T follicular helper cell (primary cell): ENCODE results near the gene DROSHA.
"Not testable (repeated sequence)": the region's sequence is repeated elsewhere in the genome, so short reads cannot be mapped to it uniquely, and the experiment has no call there.

Experiments used
- DNase-seq: peaks from one replicate; pipeline ENCODE4 v3.0.0-alpha.2; 2020; ENCODE audit warnings: low read depth

Gene DROSHA

DNA sequence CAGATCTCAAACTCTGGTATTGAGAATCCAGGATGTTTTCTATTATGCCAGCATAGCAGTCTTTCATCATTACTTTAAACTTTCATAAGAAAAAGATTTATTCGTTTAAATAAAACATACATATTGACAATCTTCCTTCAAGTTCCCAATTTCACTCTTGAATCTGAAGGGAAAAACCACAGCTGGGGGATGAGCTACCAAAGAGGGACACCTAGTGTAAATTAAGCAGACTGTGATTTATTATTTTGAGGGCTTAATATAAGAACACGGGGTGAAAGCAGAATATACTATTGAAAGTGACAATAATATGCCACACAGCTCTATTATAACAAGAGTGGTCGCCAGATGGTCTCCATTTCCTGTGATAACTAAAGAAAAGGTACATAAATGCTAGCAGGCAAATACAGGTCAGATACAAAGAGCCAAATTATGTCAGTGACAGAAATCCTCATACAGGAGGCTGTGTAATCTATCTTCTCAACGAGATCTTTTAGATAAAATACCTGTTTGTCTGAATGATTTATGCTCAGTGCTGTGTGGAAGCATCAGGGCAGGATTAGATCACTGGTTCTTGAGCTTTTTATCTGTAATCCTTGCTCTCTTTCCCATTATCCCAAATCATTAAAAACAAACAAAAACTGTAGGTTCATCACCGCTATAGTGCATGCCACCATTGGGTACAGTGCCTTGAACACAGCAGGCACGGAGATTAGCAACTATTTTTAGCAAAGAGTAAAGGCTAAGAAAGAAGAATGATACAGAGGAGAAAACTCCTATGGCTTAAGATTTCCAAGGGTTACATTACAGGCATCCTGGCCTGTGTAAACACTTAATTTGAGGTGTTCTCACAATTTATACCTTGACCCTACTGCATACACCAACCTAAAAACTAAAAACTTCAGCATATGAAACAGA is 116.6 kb downstream of the DROSHA start:
- no peak for DNase-seq

GRCh38 chr5:31413030-31413812 is 118.7 kb downstream of the DROSHA start:
- no peak for DNase-seq

GRCh38 chr5:31412324-31412723 is 119.6 kb downstream of the DROSHA start:
- no peak for DNase-seq

DNA sequence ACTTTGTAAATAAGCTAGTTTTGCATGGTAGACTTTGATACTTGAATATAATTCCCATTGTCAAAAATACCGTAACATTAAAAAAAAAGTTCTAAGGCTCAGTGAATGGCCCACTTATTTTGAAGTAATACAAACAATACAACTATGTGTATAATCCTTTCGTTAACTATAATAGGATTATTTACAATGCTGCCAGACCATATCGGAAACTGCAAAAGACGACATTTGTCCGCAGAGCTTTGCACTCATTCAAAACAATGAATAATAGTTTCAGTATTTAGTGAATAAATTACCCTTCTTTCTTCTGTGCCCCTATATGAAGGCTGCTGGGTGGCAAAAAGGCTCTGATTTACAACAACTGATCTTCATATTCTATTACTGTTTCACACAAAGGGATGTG is 121.8 kb downstream of the DROSHA start:
- DNase-seq = no peak

GRCh38 chr5:31408814-31409213 is 123.1 kb downstream of the DROSHA start:
- no peak for DNase-seq

- no peak for DNase-seq
These were observed 123.8 kb downstream of the DROSHA start for GRCh38 chr5:31407921-31408693.

GRCh38 chr5:31404325-31404724 is 127.6 kb downstream of the DROSHA start:
- DNase-seq = no peak

- no peak for DNase-seq
These were observed 130.2 kb downstream of the DROSHA start for GRCh38 chr5:31401691-31402090.

DNA sequence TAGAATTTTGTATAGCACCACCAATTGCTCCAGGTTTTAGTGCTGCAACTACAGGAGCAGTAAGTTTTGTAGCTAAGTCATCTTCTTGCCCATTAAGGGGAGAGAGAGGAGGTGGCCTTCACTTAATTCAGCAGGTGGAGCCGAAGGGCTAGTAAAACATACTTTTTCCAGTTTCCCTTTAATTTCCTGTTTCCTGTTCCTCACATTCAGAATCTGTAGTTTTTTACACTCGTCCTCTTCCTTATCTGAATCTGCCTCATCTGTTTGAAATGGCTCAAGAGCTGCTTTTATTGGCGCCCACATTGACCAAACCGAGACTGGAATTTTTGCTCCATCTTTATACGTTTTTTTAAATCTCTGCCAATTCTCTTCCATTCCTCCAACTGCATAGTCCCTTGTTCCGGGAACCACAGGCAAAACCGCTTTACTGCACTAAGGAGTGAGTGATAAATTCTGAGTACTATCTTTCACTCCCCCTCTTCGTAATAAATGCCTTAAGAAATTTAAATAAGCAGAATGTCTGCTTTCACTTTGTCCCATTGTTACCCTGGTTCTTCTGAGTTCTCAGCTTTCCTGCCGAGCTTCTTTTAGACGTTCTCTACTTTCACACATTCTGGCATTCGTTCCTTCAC is 133.9 kb downstream of the DROSHA start:
- DNase-seq = no peak

- DNase-seq = no peak
These were observed 135.1 kb downstream of the DROSHA start for GRCh38 chr5:31396611-31397295.

DNA sequence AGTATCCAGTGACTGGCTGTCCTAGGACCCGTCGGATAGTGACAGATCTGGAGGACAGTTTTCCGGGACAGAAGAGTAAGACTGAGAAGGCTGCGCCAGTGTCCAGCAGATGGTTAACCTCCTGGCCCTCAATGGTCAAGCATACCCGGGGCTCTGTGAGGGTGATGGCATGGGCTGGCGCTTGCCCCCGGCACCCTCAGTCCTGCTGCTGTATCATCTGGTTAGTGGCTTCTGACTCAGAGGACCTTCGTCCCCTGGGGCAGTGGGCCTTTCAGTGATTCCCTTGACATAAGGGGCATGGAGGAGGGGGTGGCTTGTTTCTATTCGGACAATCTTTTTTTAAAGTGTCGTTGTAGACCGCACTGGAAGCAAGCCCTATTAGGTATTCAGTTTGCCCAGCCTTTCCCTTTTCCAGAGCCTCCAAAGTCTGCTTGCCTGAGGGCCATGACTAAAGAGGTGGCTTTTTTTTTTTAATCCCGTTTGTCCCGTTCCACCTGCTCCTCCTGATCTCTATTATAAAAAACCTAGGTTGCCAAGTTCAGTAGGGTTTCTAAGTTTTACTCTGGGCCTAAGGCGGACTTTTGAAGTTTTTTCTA is 136.3 kb downstream of the DROSHA start:
- not testable (repeated sequence) for DNase-seq

- DNase-seq = no peak
These were observed 138.8 kb downstream of the DROSHA start for GRCh38 chr5:31393126-31393525.

DNA sequence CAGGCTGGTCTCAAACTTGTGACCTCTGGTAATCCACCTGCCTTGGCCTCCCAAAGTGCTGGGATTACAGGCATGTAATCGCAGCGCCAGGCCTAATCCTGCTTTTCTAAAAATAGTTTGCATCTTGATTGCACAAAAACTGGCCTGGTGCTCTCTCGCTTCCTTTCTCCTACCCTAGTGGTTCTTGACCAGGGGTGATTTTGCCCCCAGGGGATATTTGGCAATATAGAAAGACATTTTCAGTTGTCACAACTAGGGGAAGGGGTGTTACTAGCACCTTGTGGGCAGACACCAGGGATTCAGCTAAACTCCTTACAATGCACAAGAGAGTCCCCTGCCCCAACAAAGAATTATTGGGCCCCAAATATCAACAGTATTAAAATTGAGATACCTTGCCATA is 139.8 kb downstream of the DROSHA start:
- no peak for DNase-seq

DNA sequence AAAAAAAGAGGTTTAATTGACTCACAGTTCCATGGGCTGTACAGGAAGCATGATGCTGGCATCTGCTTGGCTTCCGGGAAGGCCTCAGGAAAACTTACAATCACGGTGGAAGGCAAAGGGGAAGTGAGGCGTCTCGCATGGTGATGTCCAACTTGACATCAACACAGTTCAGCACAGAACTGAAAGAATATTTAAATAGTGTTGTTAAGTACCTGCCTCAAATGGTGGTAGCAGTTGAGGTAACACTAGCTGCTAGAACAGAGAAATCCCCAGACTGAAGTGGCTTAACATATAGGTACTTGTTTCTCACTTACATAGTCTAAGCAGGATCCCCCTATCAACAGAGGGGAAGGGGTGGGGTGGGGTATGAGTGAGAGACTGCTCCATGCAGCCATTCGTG is 141.6 kb downstream of the DROSHA start:
- no peak for DNase-seq

GRCh38 chr5:31385774-31386537 is 145.9 kb downstream of the DROSHA start:
- DNase-seq = no peak

DNA sequence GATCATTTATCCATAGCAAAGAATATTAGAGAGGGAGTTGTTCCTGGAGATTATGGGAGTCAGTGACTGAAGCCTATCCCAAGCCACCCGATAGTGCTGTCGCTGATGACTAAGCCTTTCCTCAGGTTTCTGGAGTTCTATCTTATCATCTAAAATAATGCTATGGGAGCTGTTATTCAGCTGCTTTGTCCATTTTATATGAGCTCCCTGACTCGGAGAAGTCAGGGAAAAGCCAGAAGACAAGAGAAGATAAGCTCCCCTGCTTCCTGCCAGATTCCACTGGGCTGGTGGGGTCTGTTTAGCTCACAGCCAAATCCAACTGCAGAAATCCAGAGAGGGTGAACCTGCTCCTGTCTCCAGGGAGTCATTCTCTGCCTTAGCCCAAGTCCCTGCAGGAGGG is 148.2 kb downstream of the DROSHA start:
- DNase-seq = no peak

DNA sequence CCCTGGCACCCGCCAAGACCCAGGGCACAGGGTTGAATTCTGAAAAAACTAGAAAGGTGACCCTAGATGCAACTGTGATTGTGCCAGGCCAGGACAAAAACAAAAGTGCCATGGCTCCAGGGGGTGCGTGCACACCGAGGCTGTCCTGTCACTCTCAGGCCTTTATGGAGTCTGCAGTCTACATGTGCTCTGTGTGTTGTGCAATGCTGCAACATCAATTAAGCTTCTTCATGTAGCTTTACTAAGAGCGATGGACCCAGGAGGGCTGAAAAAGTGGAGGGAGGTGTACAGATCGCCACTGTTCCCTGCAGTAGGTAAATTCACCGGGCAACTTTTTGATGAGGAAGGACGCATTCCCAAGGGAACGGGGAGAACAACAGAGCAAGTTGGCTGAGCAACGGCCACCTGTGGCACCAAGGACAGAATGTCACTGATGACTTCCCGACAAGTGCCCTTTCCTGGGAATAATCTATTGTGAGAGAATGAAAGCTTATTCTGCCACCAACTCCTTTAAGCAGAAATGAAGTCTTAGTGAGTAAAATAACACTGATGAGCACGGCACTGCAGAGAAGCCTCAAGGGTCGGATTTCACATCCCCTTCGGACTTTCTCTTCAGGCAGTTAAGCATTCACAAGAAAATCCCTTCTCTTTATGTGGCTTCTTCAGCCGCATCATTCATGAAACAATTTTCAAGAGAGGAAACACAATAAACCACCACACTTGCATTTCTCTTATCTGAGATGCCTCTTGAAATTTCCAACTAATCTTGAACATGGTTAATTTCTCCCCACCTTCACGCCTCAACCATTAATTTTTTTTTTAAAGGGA is 149.6 kb downstream of the DROSHA start:
- DNase-seq = no peak

GRCh38 chr5:31381299-31381698 is 150.6 kb downstream of the DROSHA start:
- DNase-seq = no peak

- DNase-seq = no peak
These were observed 151.8 kb downstream of the DROSHA start for GRCh38 chr5:31380049-31380448.
